Kidney (tissue), 14 donors: ENCODE results near the gene BAZ2B. TPM values are rescaled to one million over a fixed set of nuclear protein-coding genes. Genes with fewer than 3 reads are reported as not detected.

Experiments
- DNase-seq, 5 donors: peaks; one replicate each; pipeline ENCODE4 v3.0.0-alpha.2; 2013 to 2020
- FAIRE-seq: peaks from 2 replicates; lab custom pipeline; 2012; peaks lifted over from hg19 to GRCh38; lab: Jason Lieb, UNC
- H3K27ac ChIP-seq, 2 donors: one replicate each; pipeline ENCODE4 v1.7.0; 2013; ENCODE audit warnings: low read depth in 2 of 2, low read length in 2 of 2, inconsistent platforms in 1 of 2
- H3K27me3 ChIP-seq: one replicate; pipeline ENCODE4 v1.7.1; 2013; ENCODE audit warnings: low read length, inconsistent platforms; ENCODE audit not compliant: control insufficient read depth, insufficient read depth
- H3K36me3 ChIP-seq, 3 donors: one replicate each; pipeline versions ENCODE4 v1.7.0 to v1.7.1; 2013; ENCODE audit warnings: low read length in 3 of 3, control low read depth in 1 of 3, inconsistent platforms in 1 of 3; ENCODE audit not compliant: insufficient read depth in 3 of 3, control insufficient read depth in 2 of 3
- H3K4me1 ChIP-seq, 3 donors: one replicate each; pipeline versions ENCODE4 v1.7.0 to v1.7.1; 2013; ENCODE audit warnings: low read length in 3 of 3, inconsistent platforms in 1 of 3, low read depth in 1 of 3; ENCODE audit not compliant: control insufficient read depth in 2 of 3, insufficient read depth in 2 of 3
- H3K4me3 ChIP-seq, 3 donors: one replicate each; pipeline versions ENCODE4 v1.7.0 to v1.8.1; 2013; ENCODE audit warnings: low read length in 3 of 3, control low read depth in 1 of 3, inconsistent platforms in 1 of 3
- H3K9ac ChIP-seq, 3 donors: one replicate each; pipeline versions ENCODE4 v1.7.0 to v1.7.1; 2013; ENCODE audit warnings: low read length in 3 of 3, control low read depth in 1 of 3, inconsistent platforms in 1 of 3
- H3K9me3 ChIP-seq, 3 donors: one replicate each; pipeline versions ENCODE4 v1.7.0 to v1.7.1; 2013; ENCODE audit warnings: low read length in 3 of 3, control low read depth in 1 of 3, inconsistent platforms in 1 of 3; ENCODE audit not compliant: control insufficient read depth in 2 of 3, insufficient read depth in 1 of 3
- intact Hi-C: fragments of 100-400 bp; cut with DNase I; formaldehyde crosslinking; loops from one replicate; pipeline ENCODE4 v1.11.1; 2022
- polyA plus RNA-seq: library from polyadenylated mRNA; stranded (reverse); fragments of 350-450 nt; fragmentation: Illumina TruSeq; extraction: RNeasy Lipid Tissue Mini Kit (QIAGEN cat#74804); gene quantifications from one replicate; pipeline ENCODE4 v1.2.3, GENCODE V29; 2014; ENCODE audit warnings: low read depth, low replicate concordance; ENCODE audit not compliant: insufficient read depth
- total RNA-seq: library from RNA; stranded (reverse); fragmentation: NEBNext Ultra II Directional; extraction: Animal tissue kit (Norgen Biotek cat#: 25700); gene quantifications from one replicate; pipeline ENCODE4 v1.2.1, GENCODE V29; 2021
- TF ChIP-seq, protein P1 (sequence below): IDR thresholded peaks from 3 replicates; pipeline ENCODE4 v1.5.1; 2012; ENCODE audit warnings: mild to moderate bottlenecking, moderate library complexity, borderline replicate concordance; ENCODE audit not compliant: insufficient read depth; ENCODE audit errors: extremely low read depth
- donor health status: control.
- donor health status: control.
- donor health status: control.
- donor health status: control.
- donor health status: control.
- donor health status: DM: yes; HTN: yes; CAD: no.
- donor health status: Normal renal cell carcinoma (clear cell type).

BAZ2B gene
- total and polyA plus RNA-seq, 2 donors from 2014 or later = 5.1 to 87.3 TPM

DNA sequence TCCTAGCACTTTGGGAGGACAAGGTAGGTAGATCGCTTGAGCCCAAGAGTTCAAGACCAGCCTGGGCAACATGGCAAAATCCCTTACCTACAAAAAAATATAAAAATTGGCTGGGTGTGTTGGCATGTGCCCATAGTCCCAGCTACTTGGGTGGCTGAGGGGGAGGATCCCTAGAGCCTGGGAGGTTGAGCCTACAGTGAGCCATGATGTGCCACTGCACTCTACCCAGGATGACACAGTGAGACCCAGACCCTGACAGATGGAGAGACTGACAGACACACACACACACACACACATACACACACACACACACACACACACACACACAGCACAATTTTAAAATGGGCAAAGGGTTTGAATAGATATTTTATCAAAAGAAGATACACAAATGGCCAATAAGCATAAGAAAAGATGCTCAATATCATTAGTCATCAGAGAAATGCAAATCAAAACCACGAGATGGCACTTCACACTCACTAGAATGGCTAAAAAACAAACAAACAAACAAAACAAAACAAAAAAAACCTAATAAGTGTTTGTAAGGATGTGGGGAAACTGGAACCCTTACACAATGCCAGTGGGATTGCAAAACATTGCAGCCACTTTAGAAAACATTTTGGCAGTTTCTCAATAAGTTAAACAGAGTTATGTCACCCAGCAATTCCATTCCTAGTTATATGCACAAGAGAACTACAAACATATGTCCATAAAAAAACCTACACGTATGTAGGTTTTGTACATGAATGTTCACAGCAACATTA lies 42.3 kb downstream of the BAZ2B start:
- TF ChIP-seq, protein P1, sequence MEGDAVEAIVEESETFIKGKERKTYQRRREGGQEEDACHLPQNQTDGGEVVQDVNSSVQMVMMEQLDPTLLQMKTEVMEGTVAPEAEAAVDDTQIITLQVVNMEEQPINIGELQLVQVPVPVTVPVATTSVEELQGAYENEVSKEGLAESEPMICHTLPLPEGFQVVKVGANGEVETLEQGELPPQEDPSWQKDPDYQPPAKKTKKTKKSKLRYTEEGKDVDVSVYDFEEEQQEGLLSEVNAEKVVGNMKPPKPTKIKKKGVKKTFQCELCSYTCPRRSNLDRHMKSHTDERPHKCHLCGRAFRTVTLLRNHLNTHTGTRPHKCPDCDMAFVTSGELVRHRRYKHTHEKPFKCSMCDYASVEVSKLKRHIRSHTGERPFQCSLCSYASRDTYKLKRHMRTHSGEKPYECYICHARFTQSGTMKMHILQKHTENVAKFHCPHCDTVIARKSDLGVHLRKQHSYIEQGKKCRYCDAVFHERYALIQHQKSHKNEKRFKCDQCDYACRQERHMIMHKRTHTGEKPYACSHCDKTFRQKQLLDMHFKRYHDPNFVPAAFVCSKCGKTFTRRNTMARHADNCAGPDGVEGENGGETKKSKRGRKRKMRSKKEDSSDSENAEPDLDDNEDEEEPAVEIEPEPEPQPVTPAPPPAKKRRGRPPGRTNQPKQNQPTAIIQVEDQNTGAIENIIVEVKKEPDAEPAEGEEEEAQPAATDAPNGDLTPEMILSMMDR = no peak
- H3K4me3 ChIP-seq = no peak overlapping the region
- FAIRE-seq = no peak
- intact Hi-C loops = no loop called here
- H3K4me1 ChIP-seq = no peaks in the 10 kb centered on the region
- no peaks in the 10 kb centered on the region for H3K36me3 ChIP-seq
- no peak overlapping the region for H3K27ac ChIP-seq
- peaks cover 0 to 4% (median 0%) of the 10 kb centered on the region in 3 donors for H3K9me3 ChIP-seq
- DNase-seq = no peak
- H3K9ac ChIP-seq = no peak overlapping the region
- no peaks in the 10 kb centered on the region for H3K27me3 ChIP-seq

DNA sequence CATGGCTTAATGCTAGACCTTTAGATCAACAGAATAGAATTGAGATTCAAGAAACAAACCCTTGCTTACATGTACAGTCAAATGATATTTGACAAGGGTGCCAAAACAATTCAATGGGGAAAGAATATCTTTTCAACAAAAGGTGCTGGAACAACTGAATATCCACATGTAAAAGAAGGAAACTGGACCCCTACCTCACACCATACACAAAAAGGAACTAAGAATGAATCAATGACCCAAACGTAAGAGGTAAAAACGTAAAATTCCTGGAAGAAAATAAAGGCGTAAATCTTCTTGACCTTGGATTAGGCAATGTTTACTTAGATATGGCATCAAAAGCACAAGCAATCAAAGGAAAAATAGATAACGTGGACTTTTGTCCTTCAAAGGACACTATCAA lies 43.1 kb downstream of the BAZ2B start:
- Histone ChIP-seq H3K9ac (no peak overlapping the region), H3K4me1 (no peaks in the 10 kb centered on the region), H3K27ac (no peak overlapping the region), H3K9me3 (peaks cover 0 to 4% (median 0%) of the 10 kb centered on the region in 3 donors), H3K36me3 (no peaks in the 10 kb centered on the region), H3K27me3 (no peaks in the 10 kb centered on the region), H3K4me3 (no peak overlapping the region)
- TF ChIP-seq, protein P1 = no peak
- FAIRE-seq = no peak
- intact Hi-C loops = no loop called here
- no peak for DNase-seq

DNA sequence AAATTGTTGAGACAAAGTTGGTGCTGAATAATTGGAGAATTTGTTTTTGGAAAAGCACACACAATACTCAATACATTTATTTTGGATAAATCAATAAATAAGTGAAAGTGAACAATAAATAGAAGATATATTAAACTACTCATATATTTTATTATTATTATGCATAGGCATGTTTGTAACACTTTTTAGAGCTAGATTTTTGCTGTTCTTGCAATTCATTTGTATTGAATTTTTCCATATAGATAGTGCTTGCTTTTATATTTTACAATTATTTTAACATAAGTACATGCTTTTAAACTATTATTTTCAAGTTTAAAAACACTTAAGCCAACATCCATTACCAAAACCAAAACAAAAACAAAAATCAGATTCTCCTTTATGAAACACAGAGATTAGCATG lies 43.9 kb downstream of the BAZ2B start:
- FAIRE-seq (no peak), DNase-seq (no peak)
- Histone ChIP-seq H3K36me3 (no peaks in the 10 kb centered on the region), H3K27ac (no peak overlapping the region), H3K27me3 (no peaks in the 10 kb centered on the region), H3K9me3 (peaks cover 0 to 4% (median 0%) of the 10 kb centered on the region in 3 donors), H3K4me3 (no peak overlapping the region), H3K4me1 (no peaks in the 10 kb centered on the region), H3K9ac (no peak overlapping the region)
- intact Hi-C loops = no loop called here
- TF ChIP-seq, protein P1 = no peak
